KG1 (cell line): Measurements from ENCODE around the gene TGFA.

Source experiments
- DNase-seq: peaks from one replicate; lab custom pipeline; 2025; lab: John Stamatoyannopoulos, UW

TGFA gene

DNA sequence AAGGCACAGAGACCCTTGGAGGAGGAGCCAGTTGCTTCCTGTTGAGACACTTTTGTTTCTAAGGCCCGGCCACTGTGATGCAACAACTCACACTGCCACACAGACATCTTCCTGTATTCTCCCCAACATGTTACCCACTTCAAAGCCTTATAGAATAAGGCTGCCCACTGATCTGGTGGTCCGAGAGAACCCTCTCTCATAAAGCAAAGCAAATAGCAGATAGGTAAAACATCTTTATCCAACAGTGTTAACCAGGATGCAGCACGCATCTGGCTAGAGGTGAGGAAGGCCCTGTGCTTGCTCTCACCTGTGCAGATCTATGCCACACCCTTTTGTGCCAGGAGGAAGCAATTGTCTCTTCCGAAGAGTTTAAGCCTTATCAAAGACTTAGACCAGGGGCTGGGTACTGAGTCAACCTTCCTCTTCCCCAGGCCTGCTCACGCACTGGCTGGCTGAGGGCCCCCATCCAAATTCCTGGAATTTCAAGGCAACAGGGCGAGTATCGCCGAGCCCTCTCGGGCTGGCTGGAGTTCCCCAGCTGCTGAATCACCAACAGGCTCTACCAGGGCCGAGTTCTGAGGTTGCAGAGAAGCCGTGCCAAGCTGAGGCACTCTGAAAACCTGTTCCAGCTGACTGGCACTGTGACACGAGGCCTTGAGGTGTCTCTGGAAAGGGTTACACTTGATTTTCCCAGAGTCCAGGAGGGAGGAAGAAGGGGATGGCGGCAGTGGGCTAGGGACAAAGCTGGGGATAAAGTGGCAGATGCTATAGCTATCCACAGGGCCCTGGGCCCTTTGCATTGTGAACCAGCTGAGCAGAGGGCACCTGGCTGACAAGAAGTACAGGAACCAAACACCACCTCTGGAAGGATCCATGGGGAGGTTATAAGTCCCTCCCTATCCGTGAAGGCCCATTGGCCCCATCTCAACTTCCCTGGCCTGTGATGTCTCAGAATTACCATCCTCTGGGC lies 29.3 kb downstream of the TGFA start:
- no peak for DNase-seq

GRCh38 chr2:70523672-70523995 lies 30.0 kb downstream of the TGFA start:
- DNase-seq: no peak

DNA sequence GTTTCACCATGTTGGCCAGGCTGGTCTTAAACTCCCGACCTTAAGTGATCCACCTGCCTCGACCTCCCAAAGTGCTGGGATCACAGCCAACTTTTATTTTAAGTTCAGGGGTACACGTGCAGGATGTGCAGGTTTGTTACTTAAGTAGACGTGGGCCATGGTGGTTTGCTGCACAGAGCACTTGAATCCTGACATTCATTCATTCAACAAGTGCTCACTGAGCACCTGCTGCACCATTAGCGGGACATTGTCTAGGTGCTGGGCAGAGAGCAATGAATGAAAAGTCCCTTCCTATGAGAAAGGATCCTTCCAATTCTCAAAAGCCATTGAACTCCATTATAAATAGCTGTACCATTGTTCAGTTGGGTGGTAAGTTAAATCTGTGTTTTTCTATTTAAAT lies 31.0 kb downstream of the TGFA start:
- DNase-seq: no peak

GRCh38 chr2:70520825-70521224 lies 32.8 kb downstream of the TGFA start:
- DNase-seq: no peak

DNA sequence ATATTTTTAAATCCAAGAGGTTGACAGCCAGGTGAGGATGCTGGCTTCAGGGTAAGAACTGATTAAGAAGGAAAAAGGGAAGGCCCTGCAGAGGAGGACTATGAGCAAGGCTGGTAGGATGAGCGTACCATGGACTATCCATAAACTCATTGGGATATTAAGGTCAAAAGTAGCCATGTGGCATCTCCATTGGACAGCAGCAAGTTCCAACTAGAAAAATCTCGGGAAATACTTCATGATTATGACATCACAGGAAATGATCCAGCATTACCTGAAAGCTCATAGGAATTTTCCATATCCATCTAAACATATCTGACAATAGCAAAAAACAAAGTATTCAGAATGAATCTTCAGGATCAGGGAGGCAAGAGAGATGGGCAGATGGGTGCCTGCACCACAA lies 34.2 kb downstream of the TGFA start:
- DNase-seq: no peak

DNA sequence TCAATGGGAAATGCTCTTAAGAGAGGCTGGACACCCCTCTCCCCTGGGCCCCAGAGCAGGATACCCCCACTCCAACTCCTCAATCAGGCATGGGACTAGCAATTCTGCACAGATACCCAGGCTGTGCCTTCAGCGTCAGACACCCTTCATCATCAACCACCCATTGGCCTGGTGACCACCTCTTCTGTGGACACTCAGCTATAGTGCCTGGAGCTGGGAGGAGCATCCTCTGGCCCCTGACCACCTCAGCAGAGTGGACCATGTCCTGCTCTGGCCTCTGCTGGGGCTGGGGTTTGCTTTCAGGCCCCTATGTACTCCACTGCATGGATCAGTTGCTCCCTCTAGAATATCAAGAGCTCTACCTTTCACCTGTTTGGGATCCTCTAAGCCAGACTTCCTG lies 35.1 kb downstream of the TGFA start:
- no peak for DNase-seq

DNA sequence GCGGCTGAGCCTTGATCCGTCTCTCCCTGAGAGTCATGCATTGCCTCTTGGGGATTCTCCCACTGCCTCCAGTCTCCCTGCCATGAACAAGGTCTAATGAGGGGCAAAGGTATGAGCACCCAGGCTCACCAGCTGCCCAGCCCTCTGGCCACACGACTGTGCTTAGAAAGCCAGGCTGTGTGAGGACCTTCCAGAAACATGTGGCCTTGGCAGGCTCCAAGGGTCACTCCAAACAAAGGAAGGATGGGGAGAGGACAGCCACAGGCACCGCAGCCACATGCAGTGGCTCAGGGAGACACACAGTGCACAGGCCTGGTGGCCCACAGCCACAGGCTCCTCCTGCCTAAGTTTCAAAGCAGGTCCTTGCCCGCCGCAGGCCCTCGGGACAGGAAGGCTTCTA lies 35.8 kb downstream of the TGFA start:
- no peak for DNase-seq

- DNase-seq: no peak
Measured at GRCh38 chr2:70516596-70516995, 37.0 kb downstream of the TGFA start.

DNA sequence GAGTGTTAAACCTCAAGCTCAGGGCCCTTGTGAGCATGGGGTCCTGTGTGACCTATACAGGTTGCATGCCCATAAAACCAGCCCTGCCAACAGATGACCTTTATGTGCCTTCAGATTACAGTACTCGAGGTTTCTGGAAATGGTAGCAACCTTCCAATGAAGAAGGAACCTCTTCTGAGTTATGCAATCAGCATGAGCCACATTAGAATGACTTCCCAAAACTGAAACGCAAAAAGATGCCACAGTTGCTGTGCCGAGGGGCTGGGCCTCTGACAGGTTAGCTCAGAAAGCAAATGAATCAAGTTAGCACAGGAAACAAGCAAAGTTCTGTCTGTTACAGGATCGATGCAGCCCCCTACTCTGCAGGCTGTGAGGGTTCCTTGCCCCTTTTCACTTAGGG lies 37.7 kb downstream of the TGFA start:
- DNase-seq: no peak

DNA sequence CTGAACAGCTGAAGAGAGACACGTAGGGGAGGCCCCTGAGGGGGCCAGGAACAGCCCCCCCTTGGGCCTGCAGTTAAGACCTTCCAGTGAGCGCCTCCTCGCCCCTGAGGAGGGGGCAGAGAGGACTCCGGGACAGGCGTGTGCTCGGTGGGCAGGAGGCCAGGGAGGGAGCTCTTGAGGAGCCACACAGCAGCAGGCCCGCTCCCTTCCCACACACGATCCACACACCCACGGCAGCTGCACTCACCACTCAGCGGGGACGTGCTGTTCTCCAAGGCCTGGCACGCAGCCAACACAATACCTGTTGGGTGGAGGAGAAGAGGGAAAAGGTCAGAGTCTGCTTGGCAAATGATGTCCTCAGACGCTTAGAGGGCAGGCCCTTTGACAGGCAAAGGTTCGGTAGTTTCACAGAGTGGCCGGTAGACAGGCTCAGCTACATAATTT lies 39.0 kb downstream of the TGFA start:
- DNase-seq: no peak

GRCh38 chr2:70513738-70514137 lies 39.9 kb downstream of the TGFA start:
- no peak for DNase-seq

GRCh38 chr2:70511971-70512729 lies 41.5 kb downstream of the TGFA start:
- no peak for DNase-seq

GRCh38 chr2:70510313-70510712 lies 43.3 kb downstream of the TGFA start:
- DNase-seq: no peak

DNA sequence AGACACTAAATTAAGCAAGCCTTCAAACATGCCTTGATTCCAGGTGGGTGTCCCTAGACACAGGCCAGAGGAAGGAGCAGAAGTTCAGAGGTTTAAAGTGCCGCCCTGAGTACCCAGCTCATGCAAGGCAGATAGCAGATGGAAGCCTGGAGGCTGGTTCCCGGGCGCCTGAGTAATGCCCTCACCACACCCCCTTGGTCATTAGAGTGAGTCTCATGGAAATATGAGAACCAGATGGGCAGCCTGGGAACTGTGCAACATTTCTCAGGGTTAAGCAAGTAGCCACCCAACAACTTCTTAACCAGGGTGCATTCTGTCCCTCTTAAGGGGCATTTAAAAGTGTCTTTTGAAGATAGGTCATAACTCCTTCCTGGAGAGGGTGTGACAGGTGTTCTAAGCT lies 44.1 kb downstream of the TGFA start:
- no peak for DNase-seq

- DNase-seq: no peak
Measured at GRCh38 chr2:70508711-70509462, 44.7 kb downstream of the TGFA start.

DNA sequence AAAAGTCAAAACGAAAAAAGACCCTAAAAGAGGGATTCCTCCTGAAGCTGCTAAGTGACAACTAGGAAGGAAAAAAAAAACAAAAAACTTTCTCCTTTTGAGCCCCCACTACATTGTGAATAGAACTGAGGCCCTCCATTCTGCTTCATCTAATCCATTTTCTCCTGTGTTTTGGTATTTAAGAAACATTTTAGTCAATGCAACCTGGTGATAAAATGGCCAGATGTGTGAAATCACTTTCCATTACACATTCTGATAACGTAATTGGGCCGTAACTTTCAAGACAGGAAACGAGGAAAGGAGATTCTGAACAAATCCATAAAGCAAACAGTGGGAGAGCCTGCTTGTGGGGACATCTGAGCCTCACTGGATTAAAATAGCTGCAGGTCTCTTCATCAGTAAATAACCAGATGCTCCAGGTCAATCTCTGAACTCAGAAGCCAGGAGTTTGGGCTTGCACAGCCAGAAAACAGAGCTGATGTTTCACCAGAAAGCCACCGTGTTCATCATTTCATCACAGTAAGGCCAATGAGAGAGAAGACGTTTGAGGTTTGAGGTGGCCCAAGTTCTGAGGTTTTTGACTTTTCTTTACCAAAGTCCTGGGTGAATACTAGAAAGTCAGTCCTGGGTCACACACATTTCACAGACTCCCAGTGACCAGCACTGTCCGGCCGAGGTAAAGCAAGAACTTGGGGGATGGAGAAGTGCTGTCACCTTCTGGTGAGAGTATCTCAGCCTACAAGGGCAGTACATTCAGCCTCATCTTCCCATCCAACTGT lies 47.8 kb downstream of the TGFA start:
- no peak for DNase-seq

- no peak for DNase-seq
Measured at GRCh38 chr2:70504750-70505149, 48.9 kb downstream of the TGFA start.

DNA sequence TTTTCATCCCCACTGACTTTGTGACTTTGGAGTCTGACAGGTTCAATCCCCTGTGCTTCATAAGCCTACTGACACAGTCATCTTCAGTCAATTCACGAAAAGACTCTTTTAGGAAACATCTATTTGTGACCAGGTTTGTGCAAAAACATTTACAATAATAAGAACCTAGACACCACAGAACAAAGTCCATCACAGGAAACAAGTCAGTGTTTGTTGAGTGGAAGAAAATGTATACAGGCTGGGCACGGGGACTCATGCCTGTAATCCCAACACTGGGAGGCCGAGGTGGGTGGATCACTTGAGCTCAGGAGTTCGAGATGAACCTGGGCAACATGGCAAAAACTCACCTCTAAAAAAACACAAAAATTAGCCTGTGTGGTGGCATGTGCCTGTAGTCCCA lies 49.7 kb downstream of the TGFA start:
- no peak for DNase-seq

DNA sequence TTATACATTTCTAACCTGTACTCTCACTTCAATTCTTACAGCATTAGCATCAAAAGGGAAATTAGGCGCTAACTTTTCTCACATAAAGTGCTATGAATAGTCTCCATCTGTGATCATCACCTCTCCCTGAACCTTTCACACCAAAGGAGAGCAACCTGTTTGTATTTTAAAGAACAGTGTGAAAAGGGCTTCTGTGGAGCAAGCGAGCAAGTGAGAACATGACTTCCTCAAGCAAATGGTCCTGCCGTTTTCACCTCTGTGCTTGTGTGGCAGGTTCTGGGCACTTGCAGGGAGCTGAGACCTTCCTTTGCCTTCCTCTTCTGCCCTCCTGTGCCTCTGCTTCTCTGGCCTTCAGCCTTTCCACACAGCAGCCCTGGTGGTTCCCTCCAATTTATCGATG lies 51.9 kb downstream of the TGFA start:
- DNase-seq: no peak

- no peak for DNase-seq
Measured at GRCh38 chr2:70501215-70501614, 52.4 kb downstream of the TGFA start.

DNA sequence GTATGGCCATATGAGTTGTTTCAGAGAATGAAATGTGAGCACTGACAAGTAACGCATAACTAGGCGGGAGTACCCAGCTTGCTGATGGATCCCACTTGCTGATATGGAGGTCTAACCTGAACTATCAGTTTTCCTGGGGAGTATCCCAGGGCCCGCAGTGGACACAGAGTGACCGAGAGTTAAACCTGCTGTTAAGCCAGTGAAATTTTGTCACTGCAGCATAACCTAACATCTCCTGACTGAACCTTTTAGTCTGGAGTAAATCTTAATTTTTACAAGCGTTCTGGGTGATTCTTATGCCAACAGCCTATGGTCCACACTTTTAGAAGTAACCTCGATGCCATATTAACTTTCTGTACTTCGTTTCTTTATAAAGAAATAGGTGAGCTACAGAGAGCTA lies 54.4 kb downstream of the TGFA start:
- no peak for DNase-seq

GRCh38 chr2:70498528-70498927 lies 55.1 kb downstream of the TGFA start:
- DNase-seq: no peak
